WTC11 (cell line): ENCODE results near the gene PEX6. TPM values are rescaled to one million over a fixed set of nuclear protein-coding genes. Genes with fewer than 3 reads are reported as not detected.

Experiments used
- ATAC-seq: fragments of 200-7000 bp; cut with Tn5 transposase; 2 replicates; pipeline ENCODE4 v1.10.0; 2021; ENCODE audit warnings: mild to moderate bottlenecking, moderate library complexity
- CTCF ChIA-PET: fragments of 300-600 bp; sonication (Branson Sonifier 250); formaldehyde crosslinking; loops from one replicate; lab custom pipeline; 2021; ENCODE audit warnings: antibody characterized with exemption; lab: Charles Lee
- POLR2A ChIA-PET: fragments of 350-600 bp; sonication (Branson Sonifier 250); formaldehyde crosslinking; loops from one replicate; lab custom pipeline; 2021; ENCODE audit warnings: antibody characterized with exemption; lab: Charles Lee
- DNase-seq: peaks from one replicate; pipeline ENCODE4 v3.0.0; 2021; ENCODE audit warnings: low spot score
- H3K27ac Mint-ChIP-seq: 2 replicates; pipeline ENCODE4 v1.8.0; 2021; ENCODE audit warnings: mixed read lengths
- H3K27me3 Mint-ChIP-seq: 2 replicates; pipeline ENCODE4 v1.8.0; 2021; ENCODE audit warnings: low read depth, mild to moderate bottlenecking, moderate library complexity, mixed read lengths
- H3K36me3 Mint-ChIP-seq: 2 replicates; pipeline ENCODE4 v1.8.0; 2021; ENCODE audit warnings: mixed read lengths
- H3K4me1 Mint-ChIP-seq: 2 replicates; pipeline ENCODE4 v1.8.0; 2022; ENCODE audit warnings: mixed read lengths
- H3K4me3 Mint-ChIP-seq: 2 replicates; pipeline ENCODE4 v1.8.0; 2021; ENCODE audit warnings: mild to moderate bottlenecking, moderate library complexity, mixed read lengths
- H3K9me3 Mint-ChIP-seq: 2 replicates; pipeline ENCODE4 v1.8.0; 2021; ENCODE audit warnings: mixed read lengths
- ATF2 ChIP-seq: sonication (generic); formaldehyde crosslinking; IDR thresholded peaks from 2 replicates; pipeline ENCODE4 v1.8.1; 2022; ENCODE audit warnings: low read depth, missing genetic modification reagents, borderline replicate concordance
- ATF3 ChIP-seq: sonication (generic); formaldehyde crosslinking; conservative IDR thresholded peaks from 2 replicates; pipeline ENCODE4 v1.8.1; 2022; ENCODE audit warnings: mild to moderate bottlenecking, missing genetic modification reagents
- ATF6 ChIP-seq: sonication (generic); formaldehyde crosslinking; IDR thresholded peaks from 2 replicates; pipeline ENCODE4 v1.8.1; 2023; ENCODE audit warnings: mild to moderate bottlenecking, missing genetic modification reagents
- CBFB ChIP-seq: sonication (generic); formaldehyde crosslinking; IDR thresholded peaks from 2 replicates; pipeline ENCODE4 v1.8.1; 2022; ENCODE audit warnings: mild to moderate bottlenecking, low read depth, missing genetic modification reagents
- CREM ChIP-seq: sonication (generic); formaldehyde crosslinking; IDR thresholded peaks from 2 replicates; pipeline ENCODE4 v1.8.1; 2022; ENCODE audit warnings: mild to moderate bottlenecking, missing genetic modification reagents, moderate library complexity
- E2F1 ChIP-seq: sonication (generic); formaldehyde crosslinking; IDR thresholded peaks from 2 replicates; pipeline ENCODE4 v1.8.0; 2022; ENCODE audit warnings: mild to moderate bottlenecking, missing genetic modification reagents
- ELF4 ChIP-seq: sonication (generic); formaldehyde crosslinking; IDR thresholded peaks from 2 replicates; pipeline ENCODE4 v1.8.1; 2022; ENCODE audit warnings: low read depth, mild to moderate bottlenecking, moderate library complexity, missing genetic modification reagents
- EMX1 ChIP-seq: fragments of 250-450 bp; sonication (Bioruptor Pico); IDR thresholded peaks from 2 replicates; pipeline ENCODE4 v1.8.0; 2021; ENCODE audit warnings: mild to moderate bottlenecking
- ESRRA ChIP-seq: sonication (generic); formaldehyde crosslinking; IDR thresholded peaks from 2 replicates; pipeline ENCODE4 v1.8.1; 2022; ENCODE audit warnings: mild to moderate bottlenecking, missing genetic modification reagents, borderline replicate concordance
- ETV6 ChIP-seq: sonication (generic); formaldehyde crosslinking; IDR thresholded peaks from 2 replicates; pipeline ENCODE4 v1.8.1; 2022; ENCODE audit warnings: mild to moderate bottlenecking, missing genetic modification reagents
- FOXK1 ChIP-seq: sonication (generic); formaldehyde crosslinking; IDR thresholded peaks from 2 replicates; pipeline ENCODE4 v1.8.0; 2022; ENCODE audit warnings: mild to moderate bottlenecking, moderate library complexity, missing genetic modification reagents
- FOXP1 ChIP-seq: sonication (generic); formaldehyde crosslinking; IDR thresholded peaks from 2 replicates; pipeline ENCODE4 v1.8.0; 2022; ENCODE audit warnings: missing genetic modification reagents, mild to moderate bottlenecking, moderate library complexity, borderline replicate concordance
- GRHL2 ChIP-seq: fragments of 250-450 bp; sonication (Bioruptor Pico); IDR thresholded peaks from 2 replicates; pipeline ENCODE4 v1.8.0; 2022; ENCODE audit warnings: mild to moderate bottlenecking, moderate library complexity; ENCODE audit not compliant: insufficient replicate concordance, severe bottlenecking
- IRF2 ChIP-seq: sonication (generic); formaldehyde crosslinking; IDR thresholded peaks from 2 replicates; pipeline ENCODE4 v1.8.0; 2022; ENCODE audit warnings: low read depth, missing genetic modification reagents, borderline replicate concordance
- JAZF1 ChIP-seq: fragments of 250-450 bp; sonication (Bioruptor Pico); IDR thresholded peaks from 2 replicates; pipeline ENCODE4 v1.9.0; 2021; ENCODE audit warnings: moderate library complexity, mild to moderate bottlenecking, inconsistent platforms
- NR1H2 ChIP-seq: sonication (generic); formaldehyde crosslinking; IDR thresholded peaks from 2 replicates; pipeline ENCODE4 v1.9.0; 2021; ENCODE audit warnings: mild to moderate bottlenecking, moderate library complexity, missing genetic modification reagents
- NR2C2 ChIP-seq: sonication (generic); formaldehyde crosslinking; IDR thresholded peaks from 2 replicates; pipeline ENCODE4 v1.8.0; 2022; ENCODE audit warnings: mild to moderate bottlenecking, missing genetic modification reagents
- NR3C1 ChIP-seq: sonication (generic); formaldehyde crosslinking; conservative IDR thresholded peaks from 2 replicates; pipeline ENCODE4 v1.8.1; 2023; ENCODE audit warnings: low read depth, mild to moderate bottlenecking, missing genetic modification reagents
- PRDM15 ChIP-seq: sonication (generic); formaldehyde crosslinking; IDR thresholded peaks from 2 replicates; pipeline ENCODE4 v1.8.0; 2022; ENCODE audit warnings: missing genetic modification reagents
- RORB ChIP-seq: fragments of 250-450 bp; sonication (Bioruptor Pico); IDR thresholded peaks from 2 replicates; pipeline ENCODE4 v1.9.0; 2021; ENCODE audit warnings: mild to moderate bottlenecking
- SMAD3 ChIP-seq: sonication (generic); formaldehyde crosslinking; IDR thresholded peaks from 2 replicates; pipeline ENCODE4 v1.8.0; 2022; ENCODE audit warnings: missing genetic modification reagents, mild to moderate bottlenecking, borderline replicate concordance
- TCF7 ChIP-seq: sonication (generic); formaldehyde crosslinking; IDR thresholded peaks from 2 replicates; pipeline ENCODE4 v1.8.0; 2022; ENCODE audit warnings: mild to moderate bottlenecking, low read depth, missing genetic modification reagents, moderate library complexity
- TEAD4 ChIP-seq: sonication (generic); formaldehyde crosslinking; IDR thresholded peaks from 2 replicates; pipeline ENCODE4 v1.8.0; 2022; ENCODE audit warnings: mild to moderate bottlenecking, missing genetic modification reagents
- ZNF138 ChIP-seq: sonication (generic); formaldehyde crosslinking; conservative IDR thresholded peaks from 2 replicates; pipeline ENCODE4 v1.8.1; 2022; ENCODE audit warnings: mild to moderate bottlenecking, moderate library complexity, missing genetic modification reagents
- ZNF263 ChIP-seq: sonication (generic); formaldehyde crosslinking; IDR thresholded peaks from 2 replicates; pipeline ENCODE4 v1.8.1; 2022; ENCODE audit warnings: low read depth, mild to moderate bottlenecking, moderate library complexity, missing genetic modification reagents
- ZNF317 ChIP-seq: sonication (generic); formaldehyde crosslinking; IDR thresholded peaks from 2 replicates; pipeline ENCODE4 v1.8.1; 2023; ENCODE audit warnings: low read depth, mild to moderate bottlenecking, moderate library complexity, missing genetic modification reagents, borderline replicate concordance
- ZNF671 ChIP-seq: fragments of 250-450 bp; sonication (Bioruptor Pico); IDR thresholded peaks from 2 replicates; pipeline ENCODE4 v1.8.0; 2021; ENCODE audit warnings: mild to moderate bottlenecking
- total RNA-seq: library from RNA; stranded (reverse); gene quantifications from 3 replicates; pipeline ENCODE4 v1.2.3, GENCODE V29; 2021

Gene PEX6
- total RNA-seq, 1 experiment from 2014 or later = 8.2 TPM

- ChIA-PET POLR2A (interaction anchor here (0.6 kb wide), 1 partner anchor 8 kb away, joined by 4 read pairs; no protein-coding TSS in a partner anchor), CTCF (interaction anchor here (0.7 kb wide), 1 partner anchor 264 kb away, joined by 5 read pairs; no protein-coding TSS in a partner anchor)
- no peak overlapping the region for H3K4me3 Mint-ChIP-seq
- no peaks in the 10 kb centered on the region for H3K9me3 Mint-ChIP-seq
- H3K27ac Mint-ChIP-seq = no peak overlapping the region
- no peaks in the 10 kb centered on the region for H3K36me3 Mint-ChIP-seq
- DNase-seq (no peak), ATAC-seq (no peak)
- no peak for TF ChIP-seq CREM (CRISPR knock-in tag)
- no peak for TF ChIP-seq JAZF1 (CRISPR knock-in tag)
- TF ChIP-seq ATF2 (CRISPR knock-in tag) = no peak
- TF ChIP-seq E2F1 (CRISPR knock-in tag) = no peak
- no peak for TF ChIP-seq NR3C1 (CRISPR knock-in tag)
- TF ChIP-seq SMAD3 (CRISPR knock-in tag) = no peak
- no peak for TF ChIP-seq TCF7 (CRISPR knock-in tag)
- TF ChIP-seq NR2C2 (CRISPR knock-in tag) = no peak
- TF ChIP-seq ZNF138 (CRISPR knock-in tag) = no peak
- no peak for TF ChIP-seq ZNF317 (CRISPR knock-in tag)
- no peak for TF ChIP-seq ATF6 (CRISPR knock-in tag)
- no peak for TF ChIP-seq CBFB (CRISPR knock-in tag)
- no peak for TF ChIP-seq TEAD4 (CRISPR knock-in tag)
- no peak for TF ChIP-seq ATF3 (CRISPR knock-in tag)
- TF ChIP-seq FOXK1 (CRISPR knock-in tag) = no peak
- H3K27me3 Mint-ChIP-seq = no peaks in the 10 kb centered on the region
- 0 out of 2 replicates have a peak, but pooled peaks cover 4% of the 10 kb centered on the region for H3K4me1 Mint-ChIP-seq
Observed at GRCh38 chr6:42967228-42967627, 11.8 kb downstream of the PEX6 start.

- ChIA-PET POLR2A (interaction anchor here (0.8 to 1.0 kb wide), 2 partner anchors 13 to 55 kb away, joined by 3 read pairs; partner anchors contain the start of gene PEX6), CTCF (interaction anchor here (0.7 to 2.6 kb wide), 4 partner anchors 13 to 264 kb away, joined by 3 to 19 read pairs (median 4); partner anchors contain the start of genes KLHDC3, MEA1 and PEX6)
- no peak overlapping the region for H3K4me3 Mint-ChIP-seq
- no peak for TF ChIP-seq ESRRA (CRISPR knock-in tag)
- no peak for TF ChIP-seq NR2C2 (CRISPR knock-in tag)
- TF ChIP-seq ETV6 = no peak
- no peak for TF ChIP-seq NR3C1 (CRISPR knock-in tag)
- TF ChIP-seq FOXP1 (CRISPR knock-in tag) = no peak
- no peak for TF ChIP-seq TCF7 (CRISPR knock-in tag)
- TF ChIP-seq ZNF671 = no peak
- TF ChIP-seq FOXK1 (CRISPR knock-in tag) = no peak
- TF ChIP-seq GRHL2 (CRISPR knock-in tag) = no peak
- TF ChIP-seq PRDM15 = no peak
- no peak for TF ChIP-seq ZNF263 (CRISPR knock-in tag)
- no peak for TF ChIP-seq IRF2
- no peak for TF ChIP-seq TEAD4 (CRISPR knock-in tag)
- TF ChIP-seq EMX1 = no peak
- no peak for TF ChIP-seq NR1H2
- no peak for TF ChIP-seq ELF4 (CRISPR knock-in tag)
- no peak for TF ChIP-seq RORB (CRISPR knock-in tag)
Observed at GRCh38 chr6:42966571-42966970, 12.4 kb downstream of the PEX6 start.

More at GRCh38 chr6:42966571-42966970, 12.4 kb downstream of the PEX6 start:
- peaks cover 4% of the 10 kb centered on the region for H3K27me3 Mint-ChIP-seq
- no peaks in the 10 kb centered on the region for H3K36me3 Mint-ChIP-seq
- ATAC-seq (no peak), DNase-seq (no peak)
- H3K9me3 Mint-ChIP-seq = no peaks in the 10 kb centered on the region
- 0 out of 2 replicates have a peak, but pooled peaks cover 4% of the 10 kb centered on the region for H3K4me1 Mint-ChIP-seq
- no peak overlapping the region for H3K27ac Mint-ChIP-seq
